Activated gamma-delta T cell treated with Interleukin-2 at 50 U/mL for 16 hours (primary cell): Measurements from ENCODE around the gene KRT74.

Experiments
- DNase-seq: peaks from one replicate; pipeline ENCODE4 v3.0.0-alpha.2; 2020

The KRT74 gene

DNA sequence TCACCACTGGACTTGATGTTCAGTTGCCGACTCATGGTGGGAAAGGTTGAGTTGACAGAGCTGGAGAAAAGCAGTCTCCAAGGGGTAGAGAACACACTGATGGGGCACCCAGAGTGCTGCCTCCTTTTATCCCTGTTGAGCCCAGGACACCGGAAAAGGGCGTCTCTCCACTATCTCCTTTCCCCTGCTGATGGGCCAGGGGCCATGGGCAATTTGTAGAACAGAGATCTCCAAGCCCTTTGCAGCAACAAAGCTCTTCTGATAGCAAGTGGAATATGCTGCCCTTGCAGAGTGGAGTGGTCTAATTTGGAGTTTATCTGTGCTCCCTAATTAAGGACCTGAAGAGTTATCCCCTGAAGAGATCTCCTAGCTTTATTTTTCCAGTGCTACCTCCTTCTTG lies at the start of gene KRT74:
KRT74 (minus strand) TSS at position 101 of the 400 bp plus-strand sequence; CDS start at position 35, 66 bp downstream.
- no peak for DNase-seq

DNA sequence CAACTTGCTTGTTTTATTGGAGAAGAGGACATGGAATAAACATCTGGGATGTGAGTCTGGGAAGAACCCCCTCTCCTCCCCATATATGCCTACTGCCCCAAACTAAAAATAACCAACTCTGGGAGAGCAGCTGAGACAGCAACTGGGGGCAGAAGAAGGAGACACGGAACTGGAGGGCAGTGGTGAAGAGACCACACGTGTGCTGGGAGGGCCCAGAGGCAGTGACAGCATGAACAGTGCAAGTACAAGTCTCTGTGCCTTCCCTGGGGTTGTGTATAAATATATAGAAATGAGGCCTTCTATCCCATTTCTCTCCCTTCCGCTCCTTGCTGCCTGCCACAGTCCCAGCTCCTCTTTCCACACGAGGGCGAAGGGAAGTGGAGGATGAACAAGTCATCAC lies 48.7 kb upstream of the KRT74 start:
- DNase-seq = no peak

- no peak for DNase-seq
Measured at GRCh38 chr12:52618866-52619265, 45.2 kb upstream of the KRT74 start.

GRCh38 chr12:52618216-52618615 lies 44.6 kb upstream of the KRT74 start, which contains the start of gene KRT73:
TSS of gene KRT73 (minus strand) at chr12:52618559. CDS start at chr12:52618524, 35 bp downstream.
- no peak for DNase-seq

DNA sequence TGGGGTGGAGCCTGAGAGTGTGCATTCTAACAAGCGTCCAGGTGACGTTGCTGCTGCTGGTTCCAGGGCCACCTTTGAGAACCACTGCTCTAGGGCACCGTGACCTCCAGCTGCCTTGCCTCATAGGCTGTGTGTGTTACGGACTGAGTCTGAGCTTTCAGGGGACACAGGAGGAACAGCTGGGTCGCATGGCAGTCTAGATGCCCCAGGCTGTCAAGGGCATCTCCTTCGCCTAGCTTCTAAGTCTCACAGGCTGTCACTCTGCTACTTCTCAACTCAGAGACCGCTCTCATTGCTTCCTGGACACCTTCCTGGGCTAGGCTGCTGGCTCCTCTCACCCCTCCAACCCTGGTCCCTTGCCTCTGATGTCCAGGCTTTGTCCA lies 43.8 kb upstream of the KRT74 start:
- DNase-seq = no peak

DNA sequence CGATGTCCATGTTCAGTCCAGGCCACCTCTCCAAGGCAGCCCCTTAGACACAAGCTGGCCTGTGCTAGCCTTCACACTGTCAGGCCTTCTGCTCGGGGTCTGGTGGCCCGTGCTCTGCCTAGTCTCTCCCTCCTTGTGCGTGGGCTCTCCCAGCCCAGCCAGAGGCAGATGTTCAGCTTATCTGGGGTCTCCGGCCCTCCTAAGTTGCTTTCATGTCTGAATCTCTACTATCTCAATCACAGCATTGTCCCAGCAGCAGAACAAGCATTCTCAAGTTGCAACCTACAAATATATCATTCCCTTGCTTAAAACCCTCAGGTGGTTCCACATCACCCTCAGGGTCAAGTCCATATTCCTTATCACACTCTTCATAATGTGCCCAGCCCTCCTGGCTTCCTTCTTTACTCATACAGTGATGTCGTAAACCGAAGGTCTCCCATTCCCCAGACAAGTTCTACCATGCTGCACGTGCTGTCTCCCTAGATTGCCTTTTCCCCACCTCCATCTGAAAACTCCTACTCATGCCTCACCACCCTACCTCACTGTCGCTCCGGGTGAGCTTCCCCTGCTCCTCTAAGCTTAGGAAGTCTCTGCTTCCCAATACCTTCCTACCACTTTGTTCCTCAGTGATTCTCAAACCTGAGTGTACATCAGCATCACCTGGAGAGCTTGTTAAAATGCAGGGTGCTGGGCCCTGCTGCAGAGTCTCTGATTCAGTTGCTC lies 43.2 kb upstream of the KRT74 start:
- no peak for DNase-seq

GRCh38 chr12:52615912-52616311 lies 42.3 kb upstream of the KRT74 start:
- DNase-seq = no peak

GRCh38 chr12:52615208-52615868 lies 41.7 kb upstream of the KRT74 start:
- DNase-seq = no peak

DNA sequence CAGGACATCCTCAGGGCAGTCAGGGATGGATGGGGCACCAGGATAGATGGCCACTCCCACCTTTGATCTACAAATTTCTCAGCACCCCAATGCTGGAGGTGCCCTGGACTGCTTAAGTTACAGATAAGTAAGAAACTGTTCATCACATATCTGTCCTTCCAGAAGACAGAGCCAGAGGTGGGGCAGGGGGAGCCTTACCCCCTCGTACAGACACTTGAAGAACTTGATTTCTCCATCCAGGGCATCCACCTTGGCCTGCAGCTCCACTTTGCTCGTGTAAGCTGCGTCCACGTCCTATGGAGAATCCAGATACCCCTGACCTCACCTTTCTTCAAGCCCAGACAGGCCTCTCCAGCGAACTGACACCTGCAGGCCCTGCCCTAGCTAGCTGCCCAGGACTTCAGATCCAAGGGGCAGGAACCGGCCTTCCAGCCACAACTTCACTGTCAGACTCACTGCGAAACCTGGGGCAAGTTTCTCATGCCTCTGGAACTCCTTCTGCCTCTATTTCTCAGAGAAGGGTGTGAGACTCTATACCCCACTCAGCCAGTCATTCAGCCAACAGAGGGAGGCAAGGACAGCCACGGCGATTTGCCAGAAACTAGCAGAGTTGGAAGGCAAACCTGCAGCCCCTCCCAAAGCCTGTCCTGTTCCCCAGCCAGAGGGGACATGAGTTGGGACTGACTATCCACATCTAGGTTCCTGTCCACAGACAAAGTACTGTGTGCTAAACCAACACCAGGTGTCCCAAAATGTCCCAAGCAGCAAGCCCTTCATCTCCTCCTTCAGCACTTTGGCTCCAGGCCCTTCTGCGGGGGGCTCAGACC lies 41.0 kb upstream of the KRT74 start:
- no peak for DNase-seq

GRCh38 chr12:52613384-52614030 lies 39.9 kb upstream of the KRT74 start:
- peak; percentile 2 for DNase-seq

DNA sequence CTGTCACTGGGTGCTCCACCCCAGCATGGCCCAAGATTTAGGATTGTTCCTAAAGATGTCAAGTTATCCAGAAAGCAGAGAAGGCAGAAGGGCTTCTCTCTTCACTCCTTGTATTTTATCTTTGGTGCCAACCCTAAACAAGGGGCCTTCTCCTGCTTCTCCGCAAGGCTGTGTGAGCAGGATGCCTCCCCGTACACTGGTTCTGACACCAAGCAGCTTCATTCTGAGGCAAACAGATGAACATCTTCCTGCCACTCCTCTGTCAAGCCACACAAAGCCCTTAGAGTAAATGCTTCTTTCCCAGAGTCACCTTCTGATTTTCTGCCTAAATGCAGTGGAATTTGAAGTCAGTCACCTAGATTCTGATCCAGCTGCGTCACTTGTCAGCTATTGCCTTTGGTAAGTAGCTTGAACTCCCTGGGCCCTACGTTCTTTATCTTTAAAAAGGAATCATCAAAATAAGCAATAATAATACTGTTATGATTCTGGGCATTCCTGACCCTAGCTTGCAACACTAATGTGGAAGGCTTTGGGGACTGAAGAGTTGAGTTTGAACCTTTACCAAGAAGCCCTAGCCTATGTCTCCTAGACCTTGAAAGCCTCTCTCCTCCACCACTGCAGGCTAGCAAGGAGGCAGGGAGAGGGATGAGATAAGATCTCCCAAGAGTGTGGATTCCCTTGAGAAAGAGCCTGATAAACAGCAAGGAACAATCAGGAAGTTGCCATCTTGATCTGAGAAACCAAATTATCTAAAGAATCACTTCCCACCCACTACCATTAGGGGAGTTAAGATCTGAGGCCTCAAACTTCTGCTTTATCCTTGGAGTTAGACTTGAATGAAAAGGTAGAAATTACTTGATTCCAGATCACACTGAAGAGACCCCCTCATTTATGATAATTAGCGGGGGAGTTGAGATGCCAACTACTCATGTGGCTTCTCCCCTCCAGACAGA lies 39.1 kb upstream of the KRT74 start:
- DNase-seq = peak; percentile 1

DNA sequence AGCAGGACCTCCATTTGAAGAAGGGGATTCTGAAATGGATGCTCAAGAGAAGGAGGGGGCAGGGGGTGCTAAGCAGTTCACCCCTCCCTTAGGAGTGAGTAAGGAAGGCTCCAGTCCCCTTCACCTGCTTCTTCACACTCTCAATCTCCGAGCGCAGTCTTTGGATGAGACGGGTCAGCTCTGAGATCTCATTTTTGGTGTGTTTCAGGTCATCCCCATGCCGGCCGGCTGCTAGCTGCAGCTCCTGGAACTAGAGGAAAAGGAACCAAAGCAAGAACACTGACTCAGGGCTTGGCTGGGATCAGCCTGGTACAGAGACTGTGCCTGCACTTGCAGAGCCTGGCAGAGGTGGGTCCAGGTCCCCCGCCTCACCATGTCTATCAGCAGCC lies 37.4 kb upstream of the KRT74 start:
- peak; percentile 2 for DNase-seq

DNA sequence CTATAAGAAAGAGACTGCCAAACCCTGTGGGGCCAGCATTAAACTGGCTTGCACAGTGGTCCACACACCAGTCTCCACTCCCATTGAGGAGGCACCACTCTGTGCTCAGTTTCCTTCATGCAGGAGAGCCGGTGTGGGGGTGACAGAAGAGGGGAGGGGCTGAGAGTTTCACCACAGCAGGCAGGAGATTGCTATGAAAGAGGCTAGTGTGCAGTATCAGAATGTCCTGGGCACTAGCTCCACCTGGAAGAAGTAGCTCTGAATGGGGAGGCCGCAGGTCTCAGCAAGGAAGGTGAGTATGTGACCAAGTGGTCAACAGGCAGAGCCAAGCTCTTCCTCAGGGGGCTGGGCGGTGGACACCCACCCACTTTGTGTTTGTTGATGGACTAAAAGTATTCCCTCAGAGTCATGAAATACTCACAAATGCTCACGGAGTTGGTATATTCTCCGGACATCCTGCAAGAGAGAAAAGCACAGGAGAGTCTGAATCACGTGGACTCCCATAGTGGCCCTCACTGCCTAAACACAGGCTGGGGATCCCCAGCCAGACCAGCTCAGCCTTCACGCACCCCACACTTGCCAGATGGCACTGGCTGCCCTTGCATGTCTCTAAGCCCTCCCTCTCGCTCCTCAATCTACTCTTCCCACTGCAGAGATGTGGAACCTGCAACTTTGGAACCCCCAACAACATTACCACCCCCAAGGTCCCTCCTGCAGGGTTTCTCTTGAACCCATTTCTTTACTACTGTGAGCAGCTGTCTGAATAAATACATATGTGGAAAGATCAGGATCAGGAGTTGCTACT lies 35.4 kb upstream of the KRT74 start:
- DNase-seq = peak; percentile 4

DNA sequence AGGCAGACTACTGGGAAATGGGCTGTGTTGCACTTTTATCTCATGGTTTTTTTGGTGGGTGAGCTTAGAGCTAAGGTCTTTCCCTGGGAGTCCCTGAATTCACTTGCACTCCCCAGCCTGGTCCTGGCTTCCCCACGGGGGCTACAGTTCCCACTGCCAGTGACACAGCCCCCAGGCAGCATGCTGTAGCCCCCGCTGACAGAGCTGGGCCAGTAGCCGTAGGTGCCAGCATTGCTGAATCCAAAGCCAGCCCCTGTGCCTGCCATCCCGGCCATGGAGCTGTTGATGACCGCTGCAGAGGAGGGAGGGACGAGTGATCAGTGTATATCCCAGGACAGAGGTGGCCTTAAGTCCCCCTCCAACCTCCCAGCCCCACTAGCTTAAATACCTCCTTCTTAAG lies 34.5 kb upstream of the KRT74 start:
- peak; percentile 0 for DNase-seq

DNA sequence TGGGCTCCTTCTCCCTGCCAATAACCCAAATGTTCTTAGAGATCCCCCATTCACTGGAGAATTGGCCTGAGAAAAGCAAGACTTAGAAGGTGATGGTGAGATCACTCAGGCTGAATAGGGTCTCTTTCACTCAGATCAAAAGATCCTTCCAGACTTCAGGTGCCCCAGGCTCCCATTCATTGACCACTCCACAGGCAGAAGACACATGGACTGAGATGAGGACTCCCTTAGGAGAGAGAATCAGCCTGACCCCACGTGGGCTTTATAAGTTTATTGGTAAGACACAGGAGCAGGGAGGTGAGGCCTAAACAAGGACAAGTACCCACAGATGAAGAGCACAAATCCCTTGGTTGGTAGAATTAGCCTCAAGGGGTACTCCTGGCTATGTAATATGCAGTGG lies 33.7 kb upstream of the KRT74 start:
- no peak for DNase-seq

GRCh38 chr12:52606581-52607218 lies 33.1 kb upstream of the KRT74 start:
- DNase-seq = peak; percentile 2

DNA sequence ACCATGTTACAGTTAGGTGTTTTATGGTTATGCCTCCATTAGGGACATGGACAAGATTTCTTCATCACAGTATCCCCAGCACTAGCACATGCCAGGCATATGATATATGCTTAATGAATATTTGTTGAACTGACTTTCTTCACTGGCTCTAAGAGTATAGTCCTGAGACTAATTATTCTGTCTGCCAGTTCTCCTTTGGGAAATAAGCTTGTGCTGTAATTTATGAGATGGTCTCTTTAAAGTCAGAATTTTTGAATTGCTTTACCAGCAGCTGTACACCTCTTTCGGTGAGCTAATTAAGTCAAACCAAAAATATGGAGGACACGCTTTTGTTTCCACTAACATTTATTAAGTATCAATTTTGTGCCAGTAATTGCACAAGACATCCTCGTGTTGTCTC lies 32.5 kb upstream of the KRT74 start:
- no peak for DNase-seq

DNA sequence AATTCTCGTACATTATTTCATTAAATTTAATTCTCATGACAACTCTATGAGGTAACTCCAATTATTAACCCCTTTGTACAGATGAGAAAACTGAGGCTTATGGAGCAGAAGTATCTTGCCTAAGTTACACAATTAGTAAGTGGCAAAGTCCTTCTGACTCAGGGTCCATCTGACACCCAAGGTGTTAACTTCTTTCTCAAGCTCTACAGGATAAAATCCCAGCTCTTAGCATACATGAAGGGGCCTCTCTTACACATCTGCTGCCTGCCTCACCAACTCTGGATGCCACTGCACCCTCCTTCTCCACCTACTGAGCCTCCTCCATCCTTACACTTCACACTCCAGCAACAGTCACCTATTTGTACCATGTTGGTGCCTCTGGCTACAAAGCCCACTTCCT lies 31.9 kb upstream of the KRT74 start:
- DNase-seq = no peak

DNA sequence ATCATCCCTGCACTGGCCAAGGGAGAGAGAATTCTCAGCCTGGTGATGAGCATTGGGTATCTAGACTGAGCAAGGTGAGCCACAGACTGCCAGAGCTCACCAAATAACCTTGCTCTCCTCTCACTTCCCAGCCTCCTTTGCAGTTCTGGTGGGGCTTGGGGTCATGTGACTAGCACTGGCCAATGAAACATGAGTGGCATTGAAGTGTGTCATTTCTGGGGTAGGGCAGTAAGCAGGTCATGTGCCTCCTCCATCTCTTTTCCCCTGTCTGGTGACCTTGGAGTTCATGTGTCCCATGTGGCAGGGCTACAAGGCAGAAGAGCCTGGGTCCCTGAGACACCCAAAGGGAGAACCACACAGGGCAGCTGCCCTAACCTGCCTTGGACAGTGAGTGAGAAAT lies 31.2 kb upstream of the KRT74 start:
- DNase-seq = peak; percentile 2

GRCh38 chr12:52603314-52603713 lies 29.7 kb upstream of the KRT74 start:
- peak; percentile 27 for DNase-seq

- no peak for DNase-seq
Measured at GRCh38 chr12:52602552-52602951, 28.9 kb upstream of the KRT74 start.
